Right atrium auricular region (tissue), 2 donors: ENCODE data around the gene SLC6A4. TPM values are rescaled to one million over a fixed set of nuclear protein-coding genes. Genes with fewer than 3 reads are reported as not detected.

ENCODE experiments used
- DNase-seq: peaks from one replicate; pipeline ENCODE4 v3.0.0-alpha.2; 2019; ENCODE audit warnings: low spot score
- H3K27ac ChIP-seq, 2 donors: fragments of 200-600 bp; sonication (generic); 1 replicate in 1 of 2; 2 replicates in 1 of 2; pipeline ENCODE4 v1.5.1; 2016 to 2019
- H3K27me3 ChIP-seq, 2 donors: fragments of 200-600 bp; sonication (generic); one replicate each; pipeline versions ENCODE4 v1.5.1 to v1.6.0; 2017 to 2019
- H3K36me3 ChIP-seq: fragments of 200-600 bp; sonication (generic); one replicate; pipeline ENCODE4 v1.5.1; 2016
- H3K4me1 ChIP-seq, 2 donors: fragments of 200-600 bp; sonication (generic); one replicate each; pipeline versions ENCODE4 v1.5.1 to v1.6.0; 2017 to 2019
- H3K4me3 ChIP-seq, 2 donors: fragments of 200-600 bp; sonication (generic); 1 replicate in 1 of 2; 2 replicates in 1 of 2; pipeline ENCODE4 v1.5.1; 2017 to 2019; ENCODE audit warnings: mild to moderate bottlenecking in 1 of 2, moderate library complexity in 1 of 2
- H3K9me3 ChIP-seq, 2 donors: fragments of 200-600 bp; sonication (generic); one replicate each; pipeline ENCODE4 v1.5.1; 2019
- CTCF ChIP-seq, 2 donors: fragments of 200-600 bp; sonication (generic); IDR thresholded peaks; one replicate each; pipeline ENCODE4 v1.5.1; 2019; ENCODE audit warnings: antibody characterized with exemption in 2 of 2
- total RNA-seq, 2 donors: library from RNA; depleted of rRNA; stranded (reverse); fragments of >200 nt; gene quantifications; one replicate each; pipeline ENCODE4 v1.1.0, GENCODE V29; 2016

The SLC6A4 gene
- total RNA-seq, 2 donors from 2014 or later, result 2.0 to 7.0 TPM

- H3K27me3 ChIP-seq, result no peaks in the 10 kb centered on the region
- H3K9me3 ChIP-seq, result no peaks in the 10 kb centered on the region
- peaks cover 50% of the 10 kb centered on the region for H3K36me3 ChIP-seq
- no peak overlapping the region for H3K27ac ChIP-seq
- DNase-seq, result no peak
- no peak overlapping the region for H3K4me3 ChIP-seq
- H3K4me1 ChIP-seq, result no peaks in the 10 kb centered on the region
- TF ChIP-seq CTCF (IDR thresholded peaks at IDR 0.05), result no peak
Observed at GRCh38 chr17:30273373-30273772, 37.9 kb upstream of the SLC6A4 start.

- no peaks in the 10 kb centered on the region for H3K27me3 ChIP-seq
- TF ChIP-seq CTCF (IDR thresholded peaks at IDR 0.05), result no peak
- no peaks in the 10 kb centered on the region for H3K4me1 ChIP-seq
- no peak for DNase-seq
- H3K27ac ChIP-seq, result no peak overlapping the region
- H3K36me3 ChIP-seq, result peaks cover 50% of the 10 kb centered on the region
- no peak overlapping the region for H3K4me3 ChIP-seq
- no peaks in the 10 kb centered on the region for H3K9me3 ChIP-seq
Observed at GRCh38 chr17:30271102-30271501, 35.6 kb upstream of the SLC6A4 start.

GRCh38 chr17:30267625-30268024 is 32.1 kb upstream of the SLC6A4 start:
- no peaks in the 10 kb centered on the region for H3K27me3 ChIP-seq
- TF ChIP-seq CTCF (IDR thresholded peaks at IDR 0.05), result no peak
- H3K4me3 ChIP-seq, result no peak overlapping the region
- peaks cover 0 to 23% of the 10 kb centered on the region in 2 donors for H3K4me1 ChIP-seq
- peaks cover 30% of the 10 kb centered on the region for H3K36me3 ChIP-seq
- H3K9me3 ChIP-seq, result no peaks in the 10 kb centered on the region
- H3K27ac ChIP-seq, result no peak overlapping the region
- DNase-seq, result no peak

DNA sequence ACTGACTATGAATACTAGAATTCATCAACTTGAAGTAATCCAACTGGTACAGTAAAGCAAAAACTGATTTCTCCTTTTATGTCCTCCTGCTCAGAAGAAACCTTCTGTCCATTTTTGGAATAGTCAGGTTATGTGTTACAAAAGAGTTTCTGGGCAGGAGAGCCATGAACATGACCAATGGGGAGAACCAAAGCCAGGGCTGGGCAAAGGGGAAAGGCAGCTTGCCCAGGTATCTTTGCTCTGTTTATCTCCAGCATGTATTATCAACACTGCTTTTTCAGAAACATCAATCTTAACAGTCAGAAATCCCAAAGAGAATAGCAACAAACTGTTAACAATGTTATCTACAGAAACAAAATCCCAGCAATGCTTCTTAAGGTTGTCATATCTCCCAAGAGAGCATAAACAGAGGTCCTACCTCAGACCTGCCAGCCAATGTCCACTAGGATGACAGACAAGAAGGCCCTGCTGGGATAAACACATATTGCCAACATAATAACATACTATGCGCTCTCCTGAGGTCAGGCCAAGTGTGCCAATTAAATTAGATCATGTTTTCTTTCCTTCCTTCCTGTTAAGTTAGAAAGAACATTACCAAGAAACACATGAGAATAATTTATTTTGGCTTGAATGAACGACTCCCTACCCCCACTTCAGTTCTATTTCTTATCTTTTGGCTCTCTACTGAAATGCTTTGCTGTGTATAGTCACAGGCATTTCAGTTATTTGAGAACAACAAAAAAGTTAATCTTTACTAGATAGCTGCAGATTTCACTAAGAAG is 28.2 kb upstream of the SLC6A4 start:
- Histone ChIP-seq H3K9me3 (no peaks in the 10 kb centered on the region), H3K4me1 (peaks cover 0 to 23% of the 10 kb centered on the region in 2 donors), H3K36me3 (peaks cover 4% of the 10 kb centered on the region), H3K4me3 (no peak overlapping the region), H3K27me3 (no peaks in the 10 kb centered on the region), H3K27ac (peak overlapping the region; percentile 56 to 75)
- TF ChIP-seq CTCF (IDR thresholded peaks at IDR 0.05), result peak in 1 of 2 donors; percentile 12
- no peak for DNase-seq

DNA sequence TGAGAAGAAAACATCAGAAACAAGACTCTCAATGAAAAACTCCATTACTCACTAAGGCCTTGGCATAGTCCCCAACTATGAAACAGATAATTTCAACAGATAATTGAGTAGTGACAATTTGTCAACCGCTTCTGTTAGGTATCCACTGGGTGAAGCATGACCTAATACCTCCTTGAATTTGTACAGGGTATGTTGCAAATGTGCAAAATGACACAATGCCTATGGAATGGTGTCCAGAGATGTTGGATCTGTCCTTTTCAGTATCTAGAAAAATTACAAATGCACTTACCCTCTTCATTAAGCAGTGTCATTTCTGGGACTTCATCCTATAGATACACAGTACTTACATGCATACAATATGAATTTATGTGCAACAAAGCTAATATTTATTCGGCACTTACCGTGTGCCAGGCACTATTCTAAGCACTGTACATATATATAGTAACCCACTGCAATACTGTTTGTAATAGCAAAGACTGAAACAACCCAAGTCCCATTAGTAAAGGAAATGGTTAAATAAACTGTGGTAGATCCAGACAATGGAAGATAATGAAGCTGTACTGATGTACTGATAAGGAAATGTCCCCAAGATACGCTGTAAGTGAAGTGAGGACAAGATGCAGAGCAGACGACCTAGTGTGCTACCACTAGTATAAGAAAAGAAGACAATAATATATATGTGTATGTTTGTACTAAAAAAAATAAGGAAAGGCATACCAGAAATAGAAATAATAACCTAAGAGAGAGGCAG is 21.4 kb upstream of the SLC6A4 start:
- H3K27me3 ChIP-seq, result no peaks in the 10 kb centered on the region
- H3K36me3 ChIP-seq, result peaks cover 17% of the 10 kb centered on the region
- no peaks in the 10 kb centered on the region for H3K9me3 ChIP-seq
- no peak for TF ChIP-seq CTCF (IDR thresholded peaks at IDR 0.05)
- H3K27ac ChIP-seq, result no peak overlapping the region
- DNase-seq, result no peak
- H3K4me1 ChIP-seq, result no peaks in the 10 kb centered on the region
- H3K4me3 ChIP-seq, result no peak overlapping the region
